ENCODE results near the gene HECA. TPM values are rescaled to one million over a fixed set of nuclear protein-coding genes. Genes with fewer than 3 reads are reported as not detected.

Gene HECA
- polyA plus RNA-seq, 1 of the 3 experiments (the other 2 are of a cell fraction) = 1.6 TPM

DNA sequence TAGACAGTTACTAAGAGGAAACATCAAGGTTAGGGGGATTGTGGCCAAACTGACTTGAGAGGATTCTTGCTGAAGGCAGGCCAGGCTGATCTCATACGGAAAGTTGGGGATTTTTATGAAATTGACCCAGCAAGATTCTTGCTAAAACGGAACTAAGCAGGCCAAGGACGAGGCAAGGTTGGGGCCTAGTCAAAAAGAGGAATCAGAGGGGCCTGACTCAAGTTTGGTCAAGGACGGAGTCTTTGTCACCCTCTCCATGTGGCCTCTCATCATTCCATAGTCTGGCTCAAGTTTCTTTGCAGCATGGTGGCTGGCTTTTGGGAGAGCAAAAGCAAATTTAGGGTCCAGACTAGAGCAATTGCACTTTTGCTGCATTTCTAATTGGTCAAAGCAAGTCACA is 7.9 kb upstream of the HECA start:
- Histone ChIP-seq H2AFZ (ENCODE audit: low read depth) (no peak overlapping the region), H3K4me1 (ENCODE audit: control insufficient read depth in 1 of 2, insufficient read depth in 2 of 2, low read depth in 1 of 2, low read length in 1 of 2) (no peaks in the 10 kb centered on the region; a peak in 1 of 4 replicates), H3K79me2 (ENCODE audit: insufficient read depth) (no peaks in the 10 kb centered on the region), H3F3A (replicated peaks; ENCODE audit: insufficient read depth) (no peaks in the 10 kb centered on the region), H3K9me3 (no peaks in the 10 kb centered on the region), H3K27ac (ENCODE audit: low read depth in 2 of 2, low read length in 1 of 2) (no peak overlapping the region), H3K36me3 (replicated peaks in 1 of 2; ENCODE audit: control insufficient read depth in 1 of 2, insufficient read depth in 2 of 2, low read length in 1 of 2) (no peaks in the 10 kb centered on the region), H3K9ac (no peak overlapping the region), H3K9me2 (no peaks in the 10 kb centered on the region), H4K20me1 (ENCODE audit: insufficient read depth) (no peaks in the 10 kb centered on the region), H3K27me3 (ENCODE audit: insufficient read depth) (no peaks in the 10 kb centered on the region), H3K4me2 (no peak overlapping the region), H3K4me3 (ENCODE audit: low read depth in 2 of 2, low read length in 1 of 2) (no peak overlapping the region)
- ChIA-PET CTCF (interaction anchor here (1.0 kb wide), 1 partner anchor 238 kb away, joined by 4 read pairs; no protein-coding TSS in a partner anchor), POLR2A (no interaction called here)
- no peak for TF ChIP-seq TCF12 (IDR thresholded peaks at IDR 0.05)
- no peak for TF ChIP-seq TEAD4 (IDR thresholded peaks at IDR 0.05; ENCODE audit: borderline replicate concordance, insufficient read depth)
- no peak for TF ChIP-seq GABPA (IDR thresholded peaks at IDR 0.05; ENCODE audit: low read depth)
- TF ChIP-seq EZH2phosphoT487 (IDR thresholded peaks at IDR 0.05; ENCODE audit: borderline replicate concordance, low read depth) = no peak
- TF ChIP-seq RCOR1 (IDR thresholded peaks at IDR 0.05; ENCODE audit: low read length) = no peak
- TF ChIP-seq, protein P1, sequence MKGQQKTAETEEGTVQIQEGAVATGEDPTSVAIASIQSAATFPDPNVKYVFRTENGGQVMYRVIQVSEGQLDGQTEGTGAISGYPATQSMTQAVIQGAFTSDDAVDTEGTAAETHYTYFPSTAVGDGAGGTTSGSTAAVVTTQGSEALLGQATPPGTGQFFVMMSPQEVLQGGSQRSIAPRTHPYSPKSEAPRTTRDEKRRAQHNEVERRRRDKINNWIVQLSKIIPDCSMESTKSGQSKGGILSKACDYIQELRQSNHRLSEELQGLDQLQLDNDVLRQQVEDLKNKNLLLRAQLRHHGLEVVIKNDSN (IDR thresholded peaks at IDR 0.05; ENCODE audit: borderline replicate concordance, low read depth) = no peak
- TF ChIP-seq YY1 (IDR thresholded peaks at IDR 0.05; ENCODE audit: low read depth) = no peak
- no peak for TF ChIP-seq TAF1 (IDR thresholded peaks at IDR 0.05; ENCODE audit: borderline replicate concordance, low read depth, low read length)
- TF ChIP-seq FOXJ3 (CRISPR knock-in tag; IDR thresholded peaks at IDR 0.05) = no peak
- no peak for TF ChIP-seq RXRA (IDR thresholded peaks at IDR 0.05; ENCODE audit: borderline replicate concordance, low read depth)
- TF ChIP-seq NRF1 (IDR thresholded peaks at IDR 0.05; ENCODE audit: low read depth, low read length) = no peak
- TF ChIP-seq, protein P2, sequence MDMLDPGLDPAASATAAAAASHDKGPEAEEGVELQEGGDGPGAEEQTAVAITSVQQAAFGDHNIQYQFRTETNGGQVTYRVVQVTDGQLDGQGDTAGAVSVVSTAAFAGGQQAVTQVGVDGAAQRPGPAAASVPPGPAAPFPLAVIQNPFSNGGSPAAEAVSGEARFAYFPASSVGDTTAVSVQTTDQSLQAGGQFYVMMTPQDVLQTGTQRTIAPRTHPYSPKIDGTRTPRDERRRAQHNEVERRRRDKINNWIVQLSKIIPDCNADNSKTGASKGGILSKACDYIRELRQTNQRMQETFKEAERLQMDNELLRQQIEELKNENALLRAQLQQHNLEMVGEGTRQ (IDR thresholded peaks at IDR 0.05; ENCODE audit: borderline replicate concordance, low read depth, low read length) = no peak
- TF ChIP-seq SMC3 (IDR thresholded peaks at IDR 0.05; ENCODE audit: low read depth, low read length) = no peak
- TF ChIP-seq RAD21 (IDR thresholded peaks at IDR 0.05; ENCODE audit: low read length) = no peak
- TF ChIP-seq SIN3A (IDR thresholded peaks at IDR 0.05; ENCODE audit: borderline replicate concordance, low read depth, low read length) = no peak
- 46% methylated on average over 4 of the region's 4 CpGs for WGBS (ENCODE audit: low lambda C conversion rate)
- DNase-seq = no peak

- TF ChIP-seq FOXM1 (IDR thresholded peaks at IDR 0.05; ENCODE audit: low read depth) = no peak
- TF ChIP-seq SMC3 (IDR thresholded peaks at IDR 0.05; ENCODE audit: low read depth, low read length) = no peak
- no peak for TF ChIP-seq TEAD4 (IDR thresholded peaks at IDR 0.05; ENCODE audit: borderline replicate concordance, insufficient read depth)
- TF ChIP-seq RCOR1 (IDR thresholded peaks at IDR 0.05; ENCODE audit: low read length) = no peak
- no peak for TF ChIP-seq GABPA (IDR thresholded peaks at IDR 0.05; ENCODE audit: low read depth)
- TF ChIP-seq, protein P3, sequence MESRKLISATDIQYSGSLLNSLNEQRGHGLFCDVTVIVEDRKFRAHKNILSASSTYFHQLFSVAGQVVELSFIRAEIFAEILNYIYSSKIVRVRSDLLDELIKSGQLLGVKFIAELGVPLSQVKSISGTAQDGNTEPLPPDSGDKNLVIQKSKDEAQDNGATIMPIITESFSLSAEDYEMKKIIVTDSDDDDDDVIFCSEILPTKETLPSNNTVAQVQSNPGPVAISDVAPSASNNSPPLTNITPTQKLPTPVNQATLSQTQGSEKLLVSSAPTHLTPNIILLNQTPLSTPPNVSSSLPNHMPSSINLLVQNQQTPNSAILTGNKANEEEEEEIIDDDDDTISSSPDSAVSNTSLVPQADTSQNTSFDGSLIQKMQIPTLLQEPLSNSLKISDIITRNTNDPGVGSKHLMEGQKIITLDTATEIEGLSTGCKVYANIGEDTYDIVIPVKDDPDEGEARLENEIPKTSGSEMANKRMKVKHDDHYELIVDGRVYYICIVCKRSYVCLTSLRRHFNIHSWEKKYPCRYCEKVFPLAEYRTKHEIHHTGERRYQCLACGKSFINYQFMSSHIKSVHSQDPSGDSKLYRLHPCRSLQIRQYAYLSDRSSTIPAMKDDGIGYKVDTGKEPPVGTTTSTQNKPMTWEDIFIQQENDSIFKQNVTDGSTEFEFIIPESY (IDR thresholded peaks at IDR 0.05; ENCODE audit: borderline replicate concordance, low read depth) = no peak
- no peak for TF ChIP-seq NFIC (IDR thresholded peaks at IDR 0.05; ENCODE audit: borderline replicate concordance)
- TF ChIP-seq TAF1 (IDR thresholded peaks at IDR 0.05; ENCODE audit: borderline replicate concordance, low read depth, low read length) = no peak
- TF ChIP-seq, protein P1 (IDR thresholded peaks at IDR 0.05; ENCODE audit: borderline replicate concordance, low read depth) = no peak
- no peak for TF ChIP-seq JUND (IDR thresholded peaks at IDR 0.05)
- TF ChIP-seq CHD2 (IDR thresholded peaks at IDR 0.05; ENCODE audit: low read length, partially characterized antibody) = no peak
- no peak for TF ChIP-seq YY1 (IDR thresholded peaks at IDR 0.05; ENCODE audit: low read depth)
- no peak for TF ChIP-seq TCF12 (IDR thresholded peaks at IDR 0.05)
- no peak for TF ChIP-seq IRF3 (IDR thresholded peaks at IDR 0.05; ENCODE audit: low read depth, low read length)
- TF ChIP-seq, protein P2 (IDR thresholded peaks at IDR 0.05; ENCODE audit: borderline replicate concordance, low read depth, low read length) = no peak
- Histone ChIP-seq H3K9me2 (no peaks in the 10 kb centered on the region), H3K4me1 (ENCODE audit: control insufficient read depth in 1 of 2, insufficient read depth in 2 of 2, low read depth in 1 of 2, low read length in 1 of 2) (peaks cover 0 to 3% of the 10 kb centered on the region in 2 experiments; a peak in 2 of 4 replicates), H3K4me2 (no peak overlapping the region), H3K27me3 (ENCODE audit: insufficient read depth) (no peaks in the 10 kb centered on the region), H3K4me3 (ENCODE audit: low read depth in 2 of 2, low read length in 1 of 2) (no peak overlapping the region), H3K36me3 (replicated peaks in 1 of 2; ENCODE audit: control insufficient read depth in 1 of 2, insufficient read depth in 2 of 2, low read length in 1 of 2) (no peaks in the 10 kb centered on the region), H3K79me2 (ENCODE audit: insufficient read depth) (no peaks in the 10 kb centered on the region), H4K20me1 (ENCODE audit: insufficient read depth) (no peaks in the 10 kb centered on the region), H2AFZ (ENCODE audit: low read depth) (no peak overlapping the region), H3K9ac (no peak overlapping the region), H3K27ac (ENCODE audit: low read depth in 2 of 2, low read length in 1 of 2) (no peak overlapping the region), H3K9me3 (no peaks in the 10 kb centered on the region), H3F3A (replicated peaks; ENCODE audit: insufficient read depth) (peaks cover 4% of the 10 kb centered on the region)
- DNase-seq = no peak
- POLR2A ChIA-PET = no interaction called here
- WGBS (ENCODE audit: low lambda C conversion rate) = 100% methylated on average over 1 of the region's 1 CpG
- CTCF ChIA-PET = interaction anchor here (1.4 kb wide), 1 partner anchor 236 kb away, joined by 4 read pairs; no protein-coding TSS in a partner anchor
Observed at GRCh38 chr6:139129284-139129683, 5.6 kb upstream of the HECA start.
